H1 (cell line): ENCODE results near the gene DCAF8.

Source experiments
- POLR2A ChIP-seq, 2 experiments: IDR thresholded peaks; 1 replicate in 1 of 2; 2 replicates in 1 of 2; pipeline ENCODE4 v1.6.1; 2011; ENCODE audit warnings: low read depth in 2 of 2, low read length in 2 of 2, mild to moderate bottlenecking in 2 of 2; ENCODE audit errors: control extremely low read depth in 1 of 2
- TF ChIP-seq, protein P1 (sequence below), 3 experiments: IDR thresholded peaks; 1 replicate in 2 of 3; 2 replicates in 1 of 3; pipeline versions ENCODE4 v1.5.1 to v1.6.1; 2011; ENCODE audit warnings: low read length in 3 of 3, mild to moderate bottlenecking in 3 of 3, inconsistent platforms in 2 of 3, low read depth in 1 of 3, moderate library complexity in 1 of 3; ENCODE audit not compliant: insufficient read depth in 1 of 3; ENCODE audit errors: control extremely low read depth in 1 of 3

DNA sequence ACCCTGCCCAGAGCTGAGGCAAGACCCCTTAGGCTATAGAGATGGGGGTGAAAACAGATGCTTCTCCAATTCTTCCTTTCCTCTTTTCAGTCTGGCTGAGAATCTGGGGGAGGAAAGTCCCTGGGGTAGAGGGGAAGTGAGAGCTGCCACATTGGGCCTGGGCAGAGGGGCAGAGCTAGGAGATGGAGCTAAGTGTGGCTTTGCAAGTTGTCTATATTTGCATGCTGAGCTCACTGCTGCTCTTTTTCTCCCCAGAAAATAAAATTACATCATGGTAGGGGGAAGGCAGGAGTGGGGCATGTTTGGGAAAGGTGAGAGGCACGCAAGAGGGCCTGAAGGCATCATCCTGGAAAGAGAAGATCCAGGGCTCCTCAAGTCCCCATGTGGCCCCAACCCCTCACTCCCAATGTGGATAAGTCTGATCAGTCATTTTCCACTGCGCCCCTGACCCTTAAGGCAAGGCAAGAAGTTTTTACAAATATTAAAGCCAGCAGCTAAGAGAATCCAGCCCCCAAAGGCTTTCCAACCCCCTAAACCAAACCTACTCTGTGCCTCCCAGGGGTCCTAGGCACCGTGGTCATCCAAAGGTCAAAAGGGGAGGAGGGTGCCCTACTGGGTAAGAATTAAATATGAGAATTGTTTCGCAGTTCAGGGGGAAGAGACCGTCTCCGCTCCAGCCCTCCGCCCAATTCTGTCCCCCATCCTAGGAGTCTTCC is 57.7 kb downstream of the DCAF8 start:
- TF ChIP-seq, protein P1, sequence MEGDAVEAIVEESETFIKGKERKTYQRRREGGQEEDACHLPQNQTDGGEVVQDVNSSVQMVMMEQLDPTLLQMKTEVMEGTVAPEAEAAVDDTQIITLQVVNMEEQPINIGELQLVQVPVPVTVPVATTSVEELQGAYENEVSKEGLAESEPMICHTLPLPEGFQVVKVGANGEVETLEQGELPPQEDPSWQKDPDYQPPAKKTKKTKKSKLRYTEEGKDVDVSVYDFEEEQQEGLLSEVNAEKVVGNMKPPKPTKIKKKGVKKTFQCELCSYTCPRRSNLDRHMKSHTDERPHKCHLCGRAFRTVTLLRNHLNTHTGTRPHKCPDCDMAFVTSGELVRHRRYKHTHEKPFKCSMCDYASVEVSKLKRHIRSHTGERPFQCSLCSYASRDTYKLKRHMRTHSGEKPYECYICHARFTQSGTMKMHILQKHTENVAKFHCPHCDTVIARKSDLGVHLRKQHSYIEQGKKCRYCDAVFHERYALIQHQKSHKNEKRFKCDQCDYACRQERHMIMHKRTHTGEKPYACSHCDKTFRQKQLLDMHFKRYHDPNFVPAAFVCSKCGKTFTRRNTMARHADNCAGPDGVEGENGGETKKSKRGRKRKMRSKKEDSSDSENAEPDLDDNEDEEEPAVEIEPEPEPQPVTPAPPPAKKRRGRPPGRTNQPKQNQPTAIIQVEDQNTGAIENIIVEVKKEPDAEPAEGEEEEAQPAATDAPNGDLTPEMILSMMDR (IDR thresholded peaks at IDR 0.05; ENCODE audit: control extremely low read depth in 1 of 3, insufficient read depth in 1 of 3, low read depth in 1 of 3, low read length in 3 of 3), result no peak
- TF ChIP-seq POLR2A (IDR thresholded peaks at IDR 0.05; ENCODE audit: control extremely low read depth in 1 of 2, low read depth in 2 of 2, low read length in 2 of 2), result no peak; a peak in 1 of 3 replicates
